Measurements from ENCODE around the gene TBC1D21. TPM values are rescaled to one million over a fixed set of nuclear protein-coding genes. Genes with fewer than 3 reads are reported as not detected.

The TBC1D21 gene
- total RNA-seq, 1 experiment from 2014 or later, result not detected

DNA sequence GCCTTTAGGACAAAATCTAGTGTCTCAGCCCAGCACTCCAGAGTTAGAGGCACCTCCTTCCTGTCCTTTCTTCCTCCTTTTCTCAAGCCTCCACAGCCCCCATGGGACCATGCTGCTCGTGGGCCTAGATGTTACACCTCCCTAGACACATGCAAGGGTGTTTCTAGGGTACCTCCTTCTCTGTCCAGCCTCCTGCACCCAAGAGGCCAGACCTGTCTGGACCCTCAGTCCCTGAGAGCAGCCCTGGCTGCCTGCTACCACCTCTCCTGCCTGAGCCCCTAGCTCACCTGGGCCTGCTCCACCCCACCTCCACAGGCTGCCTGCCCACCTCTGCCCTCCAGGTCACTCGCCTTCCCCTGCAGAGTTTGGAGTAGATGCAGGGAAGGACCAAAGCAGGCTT, 58.1 kb downstream of the TBC1D21 start:
- Histone ChIP-seq H3K18ac (ENCODE audit: insufficient read length, low read depth, low read length) (no peak overlapping the region), H2BK15ac (ENCODE audit: low read depth, low read length) (no peak overlapping the region), H3K27me3 (ENCODE audit: insufficient read depth, low read length) (no peaks in the 10 kb centered on the region), H2AFZ (ENCODE audit: low read length) (no peak overlapping the region), H4K91ac (ENCODE audit: insufficient read length, low read depth, low read length) (no peak overlapping the region), H2AK5ac (ENCODE audit: insufficient read length, low read length) (no peak overlapping the region), H3K14ac (ENCODE audit: insufficient read depth, low read length) (no peak overlapping the region; the same call in 1 of the 2 replicates), H4K8ac (replicated peaks; ENCODE audit: insufficient read length, low read depth, low read length) (no peak overlapping the region), H2BK20ac (ENCODE audit: low read depth, low read length, poor library complexity, severe bottlenecking) (no peak overlapping the region), H3K9me3 (ENCODE audit: control insufficient read depth, low read depth, low read length) (no peaks in the 10 kb centered on the region), H3K4me2 (ENCODE audit: insufficient read depth, insufficient read length, low read length) (no peak overlapping the region), H3K27ac (ENCODE audit: insufficient read length, low read depth, low read length) (no peak overlapping the region), H2BK120ac (ENCODE audit: low read depth, low read length, poor library complexity, severe bottlenecking) (no peak overlapping the region), H3K23me2 (ENCODE audit: insufficient read length, low read depth, low read length, poor library complexity, severe bottlenecking) (peaks cover 12% of the 10 kb centered on the region), H4K5ac (ENCODE audit: insufficient read length, low read depth, low read length) (no peak overlapping the region), H3K56ac (ENCODE audit: insufficient read length, low read depth, low read length) (no peak overlapping the region), H3K23ac (ENCODE audit: insufficient read length, low read depth, low read length) (no peak overlapping the region), H2BK12ac (ENCODE audit: insufficient read length, low read depth, low read length) (no peak overlapping the region), H3T11ph (ENCODE audit: low read length) (no peak overlapping the region), H3K4me1 (ENCODE audit: insufficient read depth, low read length) (0 out of 2 replicates have a peak, but pooled peaks cover 2% of the 10 kb centered on the region), H3K4ac (ENCODE audit: low read depth, low read length) (no peak overlapping the region), H3K9ac (ENCODE audit: extremely low read depth, insufficient read length, low read length) (no peak overlapping the region), H3K79me2 (ENCODE audit: insufficient read depth, low read length) (no peaks in the 10 kb centered on the region), H2BK5ac (ENCODE audit: insufficient read length, low read length) (no peak overlapping the region), H3K79me1 (ENCODE audit: insufficient read depth, low read depth, low read length, poor library complexity, severe bottlenecking) (no peaks in the 10 kb centered on the region), H4K20me1 (ENCODE audit: control insufficient read depth, insufficient read depth, insufficient read length) (no peaks in the 10 kb centered on the region)
- peaks cover 3% of the 10 kb centered on the region; the same call in 1 of the 2 replicates for H3K27me3 Mint-ChIP-seq (ENCODE audit: low read depth)
- no peak for DNase-seq
- no peak overlapping the region for H3K4me3 Mint-ChIP-seq
- H3K9me3 Mint-ChIP-seq, result no peaks in the 10 kb centered on the region
- peaks cover 21 to 27% of the 10 kb centered on the region in 2 experiments for H3K4me1 Mint-ChIP-seq
- no peaks in the 10 kb centered on the region for H3K36me3 Mint-ChIP-seq (ENCODE audit: insufficient read depth in 1 of 3, low read depth in 3 of 3)
- TF ChIP-seq, protein P1, sequence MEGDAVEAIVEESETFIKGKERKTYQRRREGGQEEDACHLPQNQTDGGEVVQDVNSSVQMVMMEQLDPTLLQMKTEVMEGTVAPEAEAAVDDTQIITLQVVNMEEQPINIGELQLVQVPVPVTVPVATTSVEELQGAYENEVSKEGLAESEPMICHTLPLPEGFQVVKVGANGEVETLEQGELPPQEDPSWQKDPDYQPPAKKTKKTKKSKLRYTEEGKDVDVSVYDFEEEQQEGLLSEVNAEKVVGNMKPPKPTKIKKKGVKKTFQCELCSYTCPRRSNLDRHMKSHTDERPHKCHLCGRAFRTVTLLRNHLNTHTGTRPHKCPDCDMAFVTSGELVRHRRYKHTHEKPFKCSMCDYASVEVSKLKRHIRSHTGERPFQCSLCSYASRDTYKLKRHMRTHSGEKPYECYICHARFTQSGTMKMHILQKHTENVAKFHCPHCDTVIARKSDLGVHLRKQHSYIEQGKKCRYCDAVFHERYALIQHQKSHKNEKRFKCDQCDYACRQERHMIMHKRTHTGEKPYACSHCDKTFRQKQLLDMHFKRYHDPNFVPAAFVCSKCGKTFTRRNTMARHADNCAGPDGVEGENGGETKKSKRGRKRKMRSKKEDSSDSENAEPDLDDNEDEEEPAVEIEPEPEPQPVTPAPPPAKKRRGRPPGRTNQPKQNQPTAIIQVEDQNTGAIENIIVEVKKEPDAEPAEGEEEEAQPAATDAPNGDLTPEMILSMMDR (conservative IDR thresholded peaks at IDR 0.05), result no peak
- H3K27ac Mint-ChIP-seq, result peak overlapping the region in 2 of 3 experiments; percentile 21 to 49; a peak in 3 of 7 replicates
- WGBS (ENCODE audit: extremely low coverage, insufficient read length, low lambda C conversion rate), result no CpG with 5 or more reads among the region's 2 CpGs

Data from H9 (cell line).